ENCODE data around the gene SLC6A20.

The SLC6A20 gene

GRCh38 chr3:45772341-45773035 lies 23.8 kb downstream of the SLC6A20 start:
- Histone ChIP-seq H3K36me3 (ENCODE audit: control insufficient read depth, insufficient read depth, low read length) (no peaks in the 10 kb centered on the region), H3K27ac (ENCODE audit: low read depth, low read length, severe bottlenecking) (no peak overlapping the region), H3K9me3 (ENCODE audit: control insufficient read depth, low read length) (no peaks in the 10 kb centered on the region), H3K4me3 (ENCODE audit: extremely low read depth, insufficient read depth, low read length, poor library complexity, severe bottlenecking) (no peak overlapping the region), H3K4me1 (ENCODE audit: control insufficient read depth, insufficient read depth, low read length, poor library complexity, severe bottlenecking) (no peaks in the 10 kb centered on the region)
- WGBS, 2 experiments (ENCODE audit: insufficient coverage in 2 of 2): 92 to 94% methylated on average over 9 to 16 of the region's 16 CpGs

DNA sequence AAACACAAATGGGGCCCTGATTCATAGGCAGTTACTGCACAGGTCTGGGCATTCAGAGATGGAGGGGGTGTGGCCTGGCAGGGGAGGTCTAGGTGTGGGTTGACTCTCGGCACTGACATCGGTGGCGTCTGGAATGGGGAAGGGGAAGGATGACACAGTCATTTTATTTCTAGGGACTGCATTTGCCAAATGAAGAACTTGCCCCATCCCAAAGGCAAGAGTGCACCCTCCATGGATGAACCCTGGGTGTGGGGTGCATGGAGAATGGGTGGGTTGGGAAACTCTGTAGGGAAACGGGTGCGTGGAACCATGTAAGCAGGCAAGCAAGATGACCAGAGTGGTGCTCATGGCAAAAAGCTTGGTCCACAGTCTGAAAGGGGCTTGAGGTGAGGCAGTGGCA lies 24.5 kb downstream of the SLC6A20 start:
- 90 to 96% methylated on average over 5 of the region's 5 CpGs for WGBS, 2 experiments (ENCODE audit: insufficient coverage in 2 of 2)
- Histone ChIP-seq H3K4me1 (ENCODE audit: control insufficient read depth, insufficient read depth, low read length, poor library complexity, severe bottlenecking) (no peaks in the 10 kb centered on the region), H3K4me3 (ENCODE audit: extremely low read depth, insufficient read depth, low read length, poor library complexity, severe bottlenecking) (no peak overlapping the region), H3K27ac (ENCODE audit: low read depth, low read length, severe bottlenecking) (no peak overlapping the region), H3K36me3 (ENCODE audit: control insufficient read depth, insufficient read depth, low read length) (no peaks in the 10 kb centered on the region), H3K9me3 (ENCODE audit: control insufficient read depth, low read length) (no peaks in the 10 kb centered on the region)

DNA sequence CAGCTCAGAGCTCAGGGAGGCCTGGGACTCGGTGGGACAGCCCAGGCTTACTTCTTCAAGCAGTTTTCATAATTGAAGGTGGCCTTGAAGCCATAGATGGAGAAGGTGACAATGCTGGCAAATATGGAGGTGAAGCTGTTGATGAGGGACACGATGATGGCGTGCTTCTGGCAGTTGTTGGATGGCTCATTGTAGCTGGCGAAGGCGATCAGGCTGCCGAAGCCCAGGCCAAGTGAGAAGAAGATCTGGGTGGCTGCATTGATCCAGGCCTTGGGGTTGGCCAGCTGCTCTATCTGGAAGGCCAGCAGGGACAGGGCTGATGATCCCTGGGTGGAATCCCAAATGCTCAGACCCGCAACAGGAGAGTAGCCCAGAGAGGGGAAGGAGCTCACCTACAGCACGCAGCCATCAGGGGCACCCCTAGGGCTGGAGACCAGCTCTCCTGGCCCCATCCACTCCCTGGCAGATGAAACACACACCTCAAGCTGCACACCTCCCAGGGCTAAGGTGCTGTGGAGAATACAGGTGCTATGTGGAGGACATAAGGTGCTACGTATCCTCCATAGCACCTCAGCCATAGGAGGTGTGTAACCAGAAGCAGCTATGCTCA lies 25.1 kb downstream of the SLC6A20 start:
- 87 to 88% methylated on average over 5 to 8 of the region's 9 CpGs for WGBS, 2 experiments (ENCODE audit: insufficient coverage in 2 of 2)
- Histone ChIP-seq H3K9me3 (ENCODE audit: control insufficient read depth, low read length) (no peaks in the 10 kb centered on the region), H3K4me1 (ENCODE audit: control insufficient read depth, insufficient read depth, low read length, poor library complexity, severe bottlenecking) (no peaks in the 10 kb centered on the region), H3K4me3 (ENCODE audit: extremely low read depth, insufficient read depth, low read length, poor library complexity, severe bottlenecking) (no peak overlapping the region), H3K27ac (ENCODE audit: low read depth, low read length, severe bottlenecking) (no peak overlapping the region), H3K36me3 (ENCODE audit: control insufficient read depth, insufficient read depth, low read length) (no peaks in the 10 kb centered on the region)

DNA sequence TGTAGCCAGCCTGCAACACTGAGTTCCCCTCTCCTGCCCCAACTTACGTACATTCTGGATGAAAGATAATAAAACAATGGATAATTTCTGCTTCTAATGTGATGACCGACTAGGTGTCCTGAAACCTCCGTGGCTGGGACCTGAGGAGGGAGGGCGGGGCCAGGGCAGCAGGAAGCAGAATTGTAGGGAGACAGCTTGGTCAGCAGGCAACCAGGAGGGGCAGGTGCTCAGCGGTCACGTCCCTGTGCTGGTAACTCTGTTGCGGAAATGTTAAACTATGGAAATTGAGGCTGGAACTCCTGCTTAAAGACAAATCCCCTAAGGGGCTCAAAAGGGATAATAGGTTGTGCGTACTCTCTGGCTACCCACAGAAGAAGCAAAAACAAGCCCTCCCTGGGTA lies 30.4 kb downstream of the SLC6A20 start:
- Histone ChIP-seq H3K36me3 (ENCODE audit: control insufficient read depth, insufficient read depth, low read length) (no peaks in the 10 kb centered on the region), H3K4me1 (ENCODE audit: control insufficient read depth, insufficient read depth, low read length, poor library complexity, severe bottlenecking) (no peaks in the 10 kb centered on the region), H3K4me3 (ENCODE audit: extremely low read depth, insufficient read depth, low read length, poor library complexity, severe bottlenecking) (no peak overlapping the region), H3K9me3 (ENCODE audit: control insufficient read depth, low read length) (no peaks in the 10 kb centered on the region), H3K27ac (ENCODE audit: low read depth, low read length, severe bottlenecking) (no peak overlapping the region)
- 83 to 87% methylated on average over 5 to 6 of the region's 8 CpGs for WGBS, 2 experiments (ENCODE audit: insufficient coverage in 2 of 2)

DNA sequence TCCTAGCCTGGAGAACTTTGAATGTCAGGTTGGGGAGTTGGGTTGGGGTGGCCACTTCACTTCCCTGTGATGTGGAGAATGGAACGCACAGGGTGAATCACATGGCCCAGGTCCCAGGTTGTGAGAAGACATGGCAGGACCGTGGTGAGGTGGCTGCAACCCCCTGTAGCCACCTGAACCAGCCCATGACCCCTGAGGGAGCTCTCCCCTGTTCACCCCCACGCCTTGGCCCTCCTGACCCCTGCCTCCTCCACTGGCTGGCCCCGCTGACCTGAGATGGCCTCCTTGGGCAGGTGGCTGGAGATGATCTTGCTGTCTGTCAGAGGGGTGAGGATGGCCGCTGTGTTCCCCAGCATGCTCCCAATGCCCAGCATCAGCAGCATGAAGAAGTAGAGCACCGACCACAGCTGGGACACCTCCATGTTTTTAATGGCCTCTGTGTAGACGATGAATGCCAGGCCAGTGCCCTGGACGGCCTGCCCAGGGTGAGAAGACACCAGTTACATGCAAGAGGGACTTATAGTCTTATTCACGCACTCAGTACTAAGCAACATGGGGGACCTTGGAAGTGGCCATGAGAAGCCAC lies 31.0 kb downstream of the SLC6A20 start:
- Histone ChIP-seq H3K36me3 (ENCODE audit: control insufficient read depth, insufficient read depth, low read length) (no peaks in the 10 kb centered on the region), H3K4me1 (ENCODE audit: control insufficient read depth, insufficient read depth, low read length, poor library complexity, severe bottlenecking) (no peaks in the 10 kb centered on the region), H3K27ac (ENCODE audit: low read depth, low read length, severe bottlenecking) (no peak overlapping the region), H3K9me3 (ENCODE audit: control insufficient read depth, low read length) (no peaks in the 10 kb centered on the region), H3K4me3 (ENCODE audit: extremely low read depth, insufficient read depth, low read length, poor library complexity, severe bottlenecking) (no peak overlapping the region)
- WGBS, 2 experiments (ENCODE audit: insufficient coverage in 2 of 2): 94 to 95% methylated on average over 7 of the region's 9 CpGs

DNA sequence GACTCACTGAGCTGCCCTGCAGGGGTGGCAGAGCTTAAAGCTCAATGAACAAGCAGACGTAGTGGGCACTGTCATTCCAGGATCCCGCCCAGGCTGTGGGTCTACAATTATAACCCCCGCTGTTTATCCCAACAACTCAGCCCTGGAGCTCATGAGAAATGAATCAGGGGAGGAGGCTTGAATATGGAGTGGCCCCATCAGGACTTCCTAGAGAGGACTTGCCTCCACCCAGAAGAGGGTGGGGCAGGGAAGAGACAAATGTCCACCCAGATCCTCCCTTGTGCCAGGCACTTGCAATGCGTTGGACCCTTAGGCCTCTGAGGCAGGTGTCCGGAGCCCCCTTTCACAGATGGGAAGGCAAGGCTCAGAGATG lies 33.0 kb downstream of the SLC6A20 start:
- Histone ChIP-seq H3K36me3 (ENCODE audit: control insufficient read depth, insufficient read depth, low read length) (no peaks in the 10 kb centered on the region), H3K27ac (ENCODE audit: low read depth, low read length, severe bottlenecking) (no peak overlapping the region), H3K4me3 (ENCODE audit: extremely low read depth, insufficient read depth, low read length, poor library complexity, severe bottlenecking) (no peak overlapping the region), H3K4me1 (ENCODE audit: control insufficient read depth, insufficient read depth, low read length, poor library complexity, severe bottlenecking) (no peaks in the 10 kb centered on the region), H3K9me3 (ENCODE audit: control insufficient read depth, low read length) (no peaks in the 10 kb centered on the region)
- 89 to 97% methylated on average over 4 of the region's 5 CpGs for WGBS, 2 experiments (ENCODE audit: insufficient coverage in 2 of 2)

DNA sequence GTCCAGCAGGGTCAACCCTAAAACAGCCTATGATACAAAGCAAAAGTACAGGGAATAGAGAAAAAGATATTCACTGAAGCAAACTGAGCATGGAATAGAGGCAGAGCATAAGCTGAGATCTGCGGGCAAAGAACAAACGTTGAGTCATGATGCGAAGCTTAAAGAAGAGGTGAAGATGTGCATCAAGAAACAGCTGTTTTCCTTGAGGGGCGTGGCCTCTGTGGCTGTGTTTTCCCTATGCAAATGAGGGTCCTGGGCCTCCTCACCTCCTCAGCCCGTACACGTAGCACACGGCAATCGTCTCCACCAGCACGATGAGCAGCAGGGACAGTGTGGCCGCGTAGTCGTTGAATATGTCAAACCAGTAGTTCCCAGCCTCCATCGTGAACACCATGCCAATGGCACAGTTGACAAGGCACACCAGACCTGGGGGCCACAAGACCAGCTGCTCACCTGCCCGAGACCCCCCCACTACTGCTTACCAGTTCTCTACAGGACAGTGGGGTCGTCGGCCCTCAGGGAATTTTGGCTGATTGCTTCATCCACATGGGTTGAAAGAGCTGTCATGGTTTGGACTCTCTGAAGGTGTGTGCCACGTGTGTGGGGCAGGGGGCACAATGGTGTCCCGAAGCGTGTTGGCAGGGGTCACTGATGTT lies 33.6 kb downstream of the SLC6A20 start:
- 89 to 92% methylated on average over 17 to 19 of the region's 19 CpGs for WGBS, 2 experiments (ENCODE audit: insufficient coverage in 2 of 2)
- H3K9me3 ChIP-seq (ENCODE audit: control insufficient read depth, low read length): no peaks in the 10 kb centered on the region
- H3K4me1 ChIP-seq (ENCODE audit: control insufficient read depth, insufficient read depth, low read length, poor library complexity, severe bottlenecking): no peaks in the 10 kb centered on the region
- no peak overlapping the region for H3K4me3 ChIP-seq (ENCODE audit: extremely low read depth, insufficient read depth, low read length, poor library complexity, severe bottlenecking)
- H3K27ac ChIP-seq (ENCODE audit: low read depth, low read length, severe bottlenecking): no peak overlapping the region
- H3K36me3 ChIP-seq (ENCODE audit: control insufficient read depth, insufficient read depth, low read length): no peaks in the 10 kb centered on the region

DNA sequence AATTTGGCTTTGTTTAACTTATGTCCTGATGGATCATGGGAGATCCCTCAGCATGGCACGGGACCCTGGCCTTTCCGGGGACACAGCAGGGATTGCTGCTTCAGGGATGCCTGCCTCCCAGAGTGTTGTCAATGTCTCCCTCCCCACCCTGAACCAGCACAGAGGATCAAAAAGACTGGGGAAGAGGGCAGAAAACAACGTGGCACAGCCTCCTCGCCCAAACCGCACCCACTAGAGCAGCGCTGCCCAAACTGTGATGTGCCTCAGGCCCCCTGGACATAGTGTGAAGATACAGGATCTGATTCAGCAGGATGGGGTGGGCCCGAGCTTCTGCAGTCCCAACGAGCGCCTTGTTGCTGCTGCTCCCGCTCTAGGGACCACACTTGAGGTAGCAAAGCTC lies 34.5 kb downstream of the SLC6A20 start:
- H3K4me1 ChIP-seq (ENCODE audit: control insufficient read depth, insufficient read depth, low read length, poor library complexity, severe bottlenecking): no peaks in the 10 kb centered on the region
- no peaks in the 10 kb centered on the region for H3K36me3 ChIP-seq (ENCODE audit: control insufficient read depth, insufficient read depth, low read length)
- H3K9me3 ChIP-seq (ENCODE audit: control insufficient read depth, low read length): no peaks in the 10 kb centered on the region
- WGBS, 2 experiments (ENCODE audit: insufficient coverage in 2 of 2): 90 to 93% methylated on average over 8 to 10 of the region's 10 CpGs
- H3K4me3 ChIP-seq (ENCODE audit: extremely low read depth, insufficient read depth, low read length, poor library complexity, severe bottlenecking): no peak overlapping the region
- no peak overlapping the region for H3K27ac ChIP-seq (ENCODE audit: low read depth, low read length, severe bottlenecking)

GRCh38 chr3:45760878-45761711 lies 35.2 kb downstream of the SLC6A20 start:
- H3K4me1 ChIP-seq (ENCODE audit: control insufficient read depth, insufficient read depth, low read length, poor library complexity, severe bottlenecking): no peaks in the 10 kb centered on the region
- H3K36me3 ChIP-seq (ENCODE audit: control insufficient read depth, insufficient read depth, low read length): no peaks in the 10 kb centered on the region
- no peak overlapping the region for H3K27ac ChIP-seq (ENCODE audit: low read depth, low read length, severe bottlenecking)
- no peak overlapping the region for H3K4me3 ChIP-seq (ENCODE audit: extremely low read depth, insufficient read depth, low read length, poor library complexity, severe bottlenecking)
- no peaks in the 10 kb centered on the region for H3K9me3 ChIP-seq (ENCODE audit: control insufficient read depth, low read length)
- 39 to 51% methylated on average over 8 to 11 of the region's 14 CpGs for WGBS, 2 experiments (ENCODE audit: insufficient coverage in 2 of 2)

DNA sequence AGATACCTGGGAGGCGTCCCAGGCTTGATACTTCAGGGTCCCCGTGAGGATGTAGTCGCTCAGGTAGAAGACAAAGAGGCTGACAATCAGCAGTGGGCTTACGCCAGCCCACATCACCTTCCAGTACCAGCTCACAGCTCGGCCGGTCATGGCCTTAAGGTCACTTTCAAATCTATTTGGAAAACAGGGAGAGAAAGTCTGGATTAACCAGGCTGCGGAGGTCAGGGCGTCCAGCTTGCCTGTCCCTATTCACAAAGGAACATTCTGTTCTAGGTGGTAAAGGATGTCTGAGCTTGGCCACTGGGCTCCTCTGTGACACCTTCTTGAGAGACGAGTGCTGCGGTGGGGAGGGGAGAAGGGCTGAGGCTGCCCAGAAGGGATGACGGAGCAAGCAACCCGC lies 36.5 kb downstream of the SLC6A20 start:
- Histone ChIP-seq H3K9me3 (ENCODE audit: control insufficient read depth, low read length) (no peaks in the 10 kb centered on the region), H3K27ac (ENCODE audit: low read depth, low read length, severe bottlenecking) (no peak overlapping the region), H3K4me1 (ENCODE audit: control insufficient read depth, insufficient read depth, low read length, poor library complexity, severe bottlenecking) (no peaks in the 10 kb centered on the region), H3K36me3 (ENCODE audit: control insufficient read depth, insufficient read depth, low read length) (no peaks in the 10 kb centered on the region), H3K4me3 (ENCODE audit: extremely low read depth, insufficient read depth, low read length, poor library complexity, severe bottlenecking) (no peak overlapping the region)
- WGBS, 2 experiments (ENCODE audit: insufficient coverage in 2 of 2): 91 to 97% methylated on average over 10 to 12 of the region's 12 CpGs
